Activated naive CD4-positive, alpha-beta T cell treated with anti-CD3 and anti-CD28 coated beads for 36 hours (primary cell): Measurements from ENCODE around the gene DDX39B. TPM values are rescaled to one million over a fixed set of nuclear protein-coding genes. Genes with fewer than 3 reads are reported as not detected.

ENCODE experiments used
- CTCF ChIA-PET: fragments of 350-600 bp; sonication (Branson Sonifier 250); formaldehyde crosslinking; loops from one replicate; lab custom pipeline; 2021; ENCODE audit warnings: antibody characterized with exemption; lab: Charles Lee
- DNase-seq: peaks from one replicate; pipeline ENCODE4 v3.0.0-alpha.2; 2020
- H3K27ac Mint-ChIP-seq: one replicate; pipeline ENCODE4 v1.8.0; 2021; ENCODE audit warnings: mild to moderate bottlenecking, mixed read lengths
- H3K27me3 Mint-ChIP-seq: one replicate; pipeline ENCODE4 v1.8.0; 2021; ENCODE audit warnings: low read depth, mixed read lengths
- H3K36me3 Mint-ChIP-seq: one replicate; pipeline ENCODE4 v1.8.0; 2021; ENCODE audit warnings: low read depth, mixed read lengths
- H3K4me1 Mint-ChIP-seq: one replicate; pipeline ENCODE4 v1.8.0; 2021; ENCODE audit warnings: low read depth, mixed read lengths
- H3K4me3 Mint-ChIP-seq: one replicate; pipeline ENCODE4 v1.8.0; 2021; ENCODE audit warnings: mild to moderate bottlenecking, moderate library complexity, mixed read lengths
- H3K9me3 Mint-ChIP-seq: one replicate; pipeline ENCODE4 v1.8.0; 2021; ENCODE audit warnings: mixed read lengths
- intact Hi-C: fragments of 100-400 bp; cut with micrococcal nuclease; formaldehyde crosslinking; loops from one replicate; pipeline ENCODE4 v1.15.1; 2023
- total RNA-seq, 2 experiments: library from RNA; stranded (reverse); gene quantifications; one replicate each; pipeline ENCODE4 v1.2.3, GENCODE V29; 2021

DDX39B gene
- total RNA-seq, 2 experiments from 2014 or later = 600 to 624 TPM

- Mint-ChIP-seq H3K4me1 (peaks cover 66% of the 10 kb centered on the region), H3K4me3 (peak overlapping the region; percentile 94), H3K36me3 (peaks cover 49% of the 10 kb centered on the region), H3K27me3 (no peaks in the 10 kb centered on the region), H3K27ac (peak overlapping the region; percentile 97), H3K9me3 (no peaks in the 10 kb centered on the region)
- CTCF ChIA-PET = interaction anchor here (0.9 to 19.5 kb wide), 6 partner anchors 9 to 80 kb away, joined by 6 to 618 read pairs (median 42); partner anchors contain the start of genes ATP6V1G2, DDX39B, LST1 and LTB
- intact Hi-C loops = loop anchor here (5.0 to 10.0 kb wide), 2 partner anchors 163 to 1060 kb away; partner anchors contain the start of gene CLIC1
- DNase-seq = peak; percentile 46
Measured at GRCh38 chr6:31574106-31575061, 32.6 kb upstream of the DDX39B start.

GRCh38 chr6:31573239-31574105 lies 31.7 kb upstream of the DDX39B start:
- peak overlapping the region; percentile 97 for H3K27ac Mint-ChIP-seq
- CTCF ChIA-PET = interaction anchor here (0.9 to 19.5 kb wide), 5 partner anchors 8 to 79 kb away, joined by 6 to 618 read pairs (median 78); partner anchors contain the start of genes ATP6V1G2, DDX39B, LST1 and LTB
- H3K9me3 Mint-ChIP-seq = no peaks in the 10 kb centered on the region
- no peak for DNase-seq
- intact Hi-C loops = loop anchor here (2.0 to 10.0 kb wide), 2 partner anchors 253 to 1059 kb away; partner anchors contain the start of gene HSPA1B
- peaks cover 66% of the 10 kb centered on the region for H3K4me1 Mint-ChIP-seq
- peaks cover 44% of the 10 kb centered on the region for H3K36me3 Mint-ChIP-seq
- no peaks in the 10 kb centered on the region for H3K27me3 Mint-ChIP-seq
- peak overlapping the region; percentile 94 for H3K4me3 Mint-ChIP-seq

- peak within 1 kb of the TSS; percentile 94 for H3K4me3 Mint-ChIP-seq
- peak within 1 kb of the TSS; percentile 97 for H3K27ac Mint-ChIP-seq
- CTCF ChIA-PET = interaction anchor here (1.9 to 19.5 kb wide), 5 partner anchors 13 to 23 kb away, joined by 11 to 618 read pairs (median 78); partner anchors contain the start of genes ATP6V1G2, DDX39B, LST1 and LTB
- peak; percentile 88 for DNase-seq
- H3K27me3 Mint-ChIP-seq = no peaks in the 10 kb centered on the region
- intact Hi-C loops = loop anchor here (1.0 to 10.0 kb wide), 4 partner anchors 8 to 1057 kb away; partner anchors contain the start of gene HSPA1B
- no peaks in the 10 kb centered on the region for H3K9me3 Mint-ChIP-seq
- H3K4me1 Mint-ChIP-seq = peaks cover 74% of the 10 kb centered on the region
- H3K36me3 Mint-ChIP-seq = peaks cover 35% of the 10 kb centered on the region
Measured at GRCh38 chr6:31572041-31572911, 30.5 kb upstream of the DDX39B start, which contains the start of gene LTA. Gene LTA, plus strand, starts transcription at chr6:31572289. Its CDS starts 454 bp downstream, at chr6:31572743.

GRCh38 chr6:31569861-31570536 lies 28.2 kb upstream of the DDX39B start:
- H3K9me3 Mint-ChIP-seq = no peaks in the 10 kb centered on the region
- no peak for DNase-seq
- H3K27ac Mint-ChIP-seq = peak overlapping the region; percentile 61
- peaks cover 82% of the 10 kb centered on the region for H3K4me1 Mint-ChIP-seq
- no peaks in the 10 kb centered on the region for H3K27me3 Mint-ChIP-seq
- intact Hi-C loops = loop anchor here (10.0 kb wide), 1 partner anchor 1055 kb away; no protein-coding TSS in a partner anchor
- H3K4me3 Mint-ChIP-seq = no peak overlapping the region
- CTCF ChIA-PET = interaction anchor here (0.7 to 4.5 kb wide), 9 partner anchors 10 to 78 kb away, joined by 3 to 47 read pairs (median 8); partner anchors contain the start of genes LST1, LTB and NFKBIL1
- H3K36me3 Mint-ChIP-seq = peaks cover 15% of the 10 kb centered on the region

GRCh38 chr6:31568537-31568961 lies 26.7 kb upstream of the DDX39B start:
- Mint-ChIP-seq H3K36me3 (peaks cover 16% of the 10 kb centered on the region), H3K9me3 (no peaks in the 10 kb centered on the region), H3K4me1 (peaks cover 76% of the 10 kb centered on the region), H3K4me3 (peak overlapping the region; percentile 34), H3K27me3 (no peaks in the 10 kb centered on the region), H3K27ac (peak overlapping the region; percentile 83)
- CTCF ChIA-PET = interaction anchor here (1.0 to 4.5 kb wide), 4 partner anchors 9 to 29 kb away, joined by 3 to 47 read pairs (median 22); partner anchors contain the start of genes LST1 and LTB
- intact Hi-C loops = loop anchor here (1.0 kb wide), 5 partner anchors 8 to 52 kb away; partner anchors contain the start of genes NFKBIL1 and PRRC2A
- DNase-seq = peak; percentile 85

GRCh38 chr6:31567531-31568370 lies 25.9 kb upstream of the DDX39B start:
- H3K27ac Mint-ChIP-seq = peak overlapping the region; percentile 83
- no peaks in the 10 kb centered on the region for H3K27me3 Mint-ChIP-seq
- H3K9me3 Mint-ChIP-seq = no peaks in the 10 kb centered on the region
- H3K4me1 Mint-ChIP-seq = peaks cover 75% of the 10 kb centered on the region
- intact Hi-C loops = loop anchor here (1.0 kb wide), 5 partner anchors 7 to 53 kb away; partner anchors contain the start of genes NFKBIL1 and PRRC2A
- peak overlapping the region; percentile 34 for H3K4me3 Mint-ChIP-seq
- CTCF ChIA-PET = interaction anchor here (0.7 to 4.5 kb wide), 8 partner anchors 10 to 202 kb away, joined by 3 to 47 read pairs (median 5); partner anchors contain the start of genes LST1 and LTB
- DNase-seq = peak; percentile 25
- peaks cover 8% of the 10 kb centered on the region for H3K36me3 Mint-ChIP-seq

- H3K27me3 Mint-ChIP-seq = no peaks in the 10 kb centered on the region
- H3K36me3 Mint-ChIP-seq = peaks cover 36% of the 10 kb centered on the region
- H3K9me3 Mint-ChIP-seq = no peaks in the 10 kb centered on the region
- CTCF ChIA-PET = interaction anchor here (0.6 to 22.5 kb wide), 4 partner anchors 10 to 522 kb away, joined by 3 to 442 read pairs (median 9); partner anchors contain the start of genes LST1, LTB, NFKBIL1 and TNF
- peak overlapping the region; percentile 60 for H3K4me3 Mint-ChIP-seq
- peaks cover 85% of the 10 kb centered on the region for H3K4me1 Mint-ChIP-seq
- peak overlapping the region; percentile 92 for H3K27ac Mint-ChIP-seq
- no peak for DNase-seq
- intact Hi-C loops = loop anchor here (1.0 kb wide), 1 partner anchor 8 kb away; no protein-coding TSS in a partner anchor
Measured at GRCh38 chr6:31560697-31561058, 18.9 kb upstream of the DDX39B start.

DNA sequence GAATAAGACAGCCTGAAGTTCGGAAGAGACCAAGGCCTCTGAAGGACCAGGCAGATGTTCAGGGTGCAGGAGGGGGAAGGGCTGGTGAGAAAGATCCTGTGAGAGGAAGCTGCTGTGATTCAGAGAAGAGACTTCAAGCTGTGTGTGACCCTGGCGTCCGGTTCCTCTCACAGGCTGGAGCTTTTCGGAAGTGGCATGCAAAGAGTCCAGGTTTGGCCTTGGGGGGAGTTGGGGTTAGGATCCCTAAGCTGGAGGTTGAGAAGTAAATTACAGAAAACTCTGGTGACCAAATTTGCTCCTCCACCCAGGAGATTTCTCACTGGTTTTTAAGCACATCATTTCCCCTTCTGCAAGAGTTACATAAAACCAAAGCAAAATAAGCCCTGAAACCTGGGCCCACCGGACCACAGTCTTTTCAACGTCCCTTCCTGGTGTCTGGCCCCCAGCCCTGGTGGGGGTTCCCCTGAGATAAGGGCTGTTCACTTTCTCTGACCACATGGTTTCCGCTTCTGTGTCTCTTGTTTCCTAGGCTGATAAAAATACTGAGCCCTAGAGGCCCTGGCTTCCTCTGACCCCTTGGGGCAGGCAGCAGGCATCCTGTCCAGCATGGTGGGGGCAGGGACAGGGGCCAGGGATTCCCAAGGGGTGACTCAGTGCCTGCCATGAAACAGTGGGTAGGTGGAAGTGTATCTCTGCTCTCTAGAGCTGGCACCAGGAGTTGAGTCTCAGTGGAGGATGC lies 18.3 kb upstream of the DDX39B start:
- CTCF ChIA-PET = interaction anchor here (0.5 to 22.5 kb wide), 6 partner anchors 11 to 523 kb away, joined by 3 to 442 read pairs (median 9); partner anchors contain the start of genes LST1, LTB, NFKBIL1 and TNF
- peak; percentile 85 for DNase-seq
- H3K4me3 Mint-ChIP-seq = peak overlapping the region; percentile 60
- intact Hi-C loops = loop anchor here (1.0 kb wide), 2 partner anchors 8 to 12 kb away; partner anchors contain the start of gene LTA
- H3K27ac Mint-ChIP-seq = peak overlapping the region; percentile 92
- H3K27me3 Mint-ChIP-seq = no peaks in the 10 kb centered on the region
- peaks cover 80% of the 10 kb centered on the region for H3K4me1 Mint-ChIP-seq
- no peaks in the 10 kb centered on the region for H3K9me3 Mint-ChIP-seq
- H3K36me3 Mint-ChIP-seq = peaks cover 36% of the 10 kb centered on the region

DNA sequence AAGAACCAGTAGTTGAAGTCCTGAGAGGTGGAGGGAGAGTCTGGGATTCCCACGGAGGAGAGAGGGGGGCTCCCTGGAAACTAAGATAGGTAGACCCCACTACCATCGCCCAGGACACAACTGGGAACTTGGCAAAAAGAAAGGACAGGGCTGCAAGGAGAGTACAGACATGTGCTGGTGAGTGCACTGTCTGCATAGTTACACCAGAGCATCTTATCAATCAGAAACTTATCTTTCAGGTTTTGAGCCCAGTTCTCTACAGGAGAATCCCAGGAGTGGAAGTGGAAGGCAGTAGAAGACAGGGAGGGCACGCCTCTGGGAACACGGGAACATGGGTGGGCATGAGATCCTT lies 17.8 kb upstream of the DDX39B start:
- peaks cover 36% of the 10 kb centered on the region for H3K36me3 Mint-ChIP-seq
- no peaks in the 10 kb centered on the region for H3K27me3 Mint-ChIP-seq
- peak overlapping the region; percentile 60 for H3K4me3 Mint-ChIP-seq
- DNase-seq = no peak
- intact Hi-C loops = loop anchor here (1.0 kb wide), 1 partner anchor 13 kb away; the partner anchor contains the start of gene LTA
- H3K4me1 Mint-ChIP-seq = peaks cover 78% of the 10 kb centered on the region
- H3K27ac Mint-ChIP-seq = peak overlapping the region; percentile 92
- CTCF ChIA-PET = interaction anchor here (1.0 to 22.5 kb wide), 5 partner anchors 9 to 41 kb away, joined by 3 to 442 read pairs (median 11); partner anchors contain the start of genes LST1, LTB and TNF
- H3K9me3 Mint-ChIP-seq = no peaks in the 10 kb centered on the region
